GM21515 (cell line): ENCODE data around the gene HMX1.

ENCODE experiments used
- ATAC-seq: cut with Tn5 transposase; IDR thresholded peaks from one replicate; pipeline ENCODE4 v1.9.1; 2021; ENCODE audit not compliant: unreplicated experiment

HMX1 gene

DNA sequence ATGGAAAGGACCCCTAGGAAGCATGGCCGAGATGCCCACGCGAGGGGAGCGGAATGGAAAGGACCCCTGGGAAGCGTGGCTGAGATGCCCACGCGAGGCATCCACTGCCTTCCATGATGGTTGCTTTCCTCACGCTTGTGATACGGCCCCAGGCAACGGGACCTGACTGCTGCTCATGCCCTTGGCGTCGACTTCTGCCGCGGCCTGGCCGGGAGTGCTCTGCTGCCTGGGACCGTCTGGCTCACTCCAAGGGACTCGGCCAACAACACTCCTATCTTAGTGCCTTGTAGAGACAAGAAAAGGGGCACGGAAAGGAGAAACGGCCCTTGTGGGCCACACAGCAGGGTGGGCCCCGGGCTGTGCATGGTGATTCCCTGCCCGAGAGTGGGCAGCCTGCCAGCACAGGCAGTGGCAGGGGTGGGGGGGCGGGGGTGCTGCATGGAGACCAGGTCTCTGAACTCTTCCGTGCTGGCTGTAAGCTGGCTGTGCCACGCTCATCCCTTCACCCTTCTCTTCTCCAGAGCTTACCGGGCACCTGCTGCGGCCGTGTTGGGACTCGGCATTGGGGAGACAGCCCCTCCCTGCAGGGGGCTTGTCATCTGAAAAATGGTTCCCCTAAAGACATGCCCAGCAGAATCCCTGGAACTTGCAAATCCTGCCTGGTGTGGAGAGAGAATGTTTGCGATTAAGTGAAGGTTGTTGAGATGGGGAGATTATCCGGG is 38.6 kb upstream of the HMX1 start:
- no peak for ATAC-seq

- no peak for ATAC-seq
Measured at GRCh38 chr4:8909548-8909947, 37.9 kb upstream of the HMX1 start.

DNA sequence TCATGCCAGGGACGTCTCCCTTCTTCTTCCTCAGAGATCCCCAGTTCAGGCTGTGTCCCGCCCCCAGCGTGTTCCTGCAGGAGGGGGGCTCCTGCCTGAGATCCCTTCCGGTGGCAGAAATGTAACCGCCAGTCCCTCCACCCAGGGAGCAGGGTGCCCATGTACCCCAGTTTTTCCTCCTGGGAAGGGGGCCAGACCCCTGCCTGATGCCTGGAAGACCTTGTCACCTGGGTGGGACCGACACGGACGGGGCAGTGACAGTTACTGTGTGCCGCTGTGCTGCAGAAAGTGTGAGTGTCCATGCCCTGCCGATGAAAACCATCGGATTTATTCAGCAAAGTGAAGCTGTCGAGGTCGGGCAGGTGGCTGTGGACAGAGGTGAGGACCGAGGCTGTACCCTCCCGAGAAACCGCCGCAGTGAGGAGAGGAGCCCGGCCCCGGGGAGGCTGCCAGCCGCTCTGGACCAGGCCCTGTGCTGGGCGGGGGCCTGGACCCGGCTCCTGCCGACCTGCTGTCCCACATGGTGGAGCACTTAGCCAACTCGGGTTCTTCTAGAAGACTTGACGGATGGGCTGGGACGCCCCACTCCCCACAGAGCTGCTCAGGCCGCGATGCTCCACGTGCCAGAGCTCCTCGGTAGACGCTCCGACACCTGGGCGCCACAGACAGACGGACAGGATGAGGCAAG is 36.7 kb upstream of the HMX1 start:
- ATAC-seq = no peak

DNA sequence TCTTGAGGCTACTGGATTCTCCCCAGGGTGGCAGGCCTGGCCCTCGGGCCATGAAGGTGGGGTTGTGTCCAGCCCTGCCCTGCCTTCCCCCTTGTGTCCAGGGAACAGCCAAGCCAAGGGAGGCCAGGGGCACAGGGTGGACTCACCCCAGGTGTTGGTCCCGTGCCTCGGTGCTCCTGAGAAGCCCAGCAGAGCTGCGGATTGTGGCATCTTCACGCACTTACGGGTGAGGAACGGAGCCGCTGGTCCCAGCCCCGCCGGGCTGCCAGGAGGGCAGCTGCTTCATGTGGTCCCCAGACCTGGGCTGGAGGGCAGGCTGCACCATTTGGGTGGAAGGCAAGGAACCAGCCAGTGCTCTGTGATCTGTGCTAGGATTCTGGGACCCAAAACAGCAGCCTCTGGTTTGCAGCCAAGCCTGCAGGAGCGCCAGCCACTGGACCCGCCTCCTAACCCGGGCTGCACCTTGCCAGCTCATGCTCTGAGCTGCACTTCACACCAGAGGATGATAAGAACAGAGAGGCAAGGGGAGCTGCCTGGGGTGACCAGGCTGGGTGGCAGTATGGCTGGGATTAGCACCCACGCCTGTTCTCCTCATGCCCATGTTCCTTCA is 36.1 kb upstream of the HMX1 start:
- ATAC-seq = no peak

DNA sequence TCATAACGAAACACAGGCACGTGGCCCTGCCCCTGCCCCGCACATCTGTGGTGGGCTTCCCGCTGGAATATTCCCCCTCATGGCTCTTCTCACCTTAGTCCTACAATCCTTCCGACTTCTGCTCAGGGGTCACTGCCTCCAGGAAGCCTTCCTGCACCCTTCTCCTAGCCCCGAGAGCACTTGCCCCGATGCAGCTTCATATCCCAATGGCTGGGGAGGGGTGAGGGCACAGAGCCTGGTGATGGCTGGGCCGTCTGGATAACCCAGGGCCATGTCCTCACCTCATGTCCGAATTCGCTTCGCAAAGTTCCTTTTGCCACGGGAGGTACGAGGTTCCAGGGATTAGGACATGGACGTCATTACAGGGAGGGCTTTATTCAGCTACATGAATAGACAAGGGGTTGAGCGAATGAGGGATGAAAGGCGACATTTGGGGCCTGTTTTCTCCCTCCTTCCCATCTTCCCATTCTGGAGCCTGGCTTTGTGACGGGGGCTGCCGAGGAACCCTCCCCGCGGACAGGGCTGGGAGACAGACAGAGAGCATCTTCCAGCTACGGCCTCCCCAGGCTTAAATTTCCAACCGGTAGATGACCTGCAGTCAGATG is 35.5 kb upstream of the HMX1 start:
- ATAC-seq = no peak

DNA sequence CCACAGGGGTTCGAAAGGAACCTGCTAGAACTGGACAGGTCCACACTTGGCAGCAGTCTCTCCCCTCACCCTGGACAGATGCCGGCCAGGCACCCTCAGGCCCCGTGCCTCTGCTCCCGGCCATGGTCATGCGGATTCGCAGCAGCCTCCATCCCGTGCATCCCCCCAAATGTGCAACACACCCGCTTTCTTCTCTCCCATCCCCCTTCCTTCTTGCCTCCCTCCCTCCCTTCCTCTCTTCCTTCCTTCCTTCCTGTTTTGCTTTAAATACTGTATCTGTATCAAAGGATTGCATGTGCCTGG is 35.0 kb upstream of the HMX1 start:
- no peak for ATAC-seq

DNA sequence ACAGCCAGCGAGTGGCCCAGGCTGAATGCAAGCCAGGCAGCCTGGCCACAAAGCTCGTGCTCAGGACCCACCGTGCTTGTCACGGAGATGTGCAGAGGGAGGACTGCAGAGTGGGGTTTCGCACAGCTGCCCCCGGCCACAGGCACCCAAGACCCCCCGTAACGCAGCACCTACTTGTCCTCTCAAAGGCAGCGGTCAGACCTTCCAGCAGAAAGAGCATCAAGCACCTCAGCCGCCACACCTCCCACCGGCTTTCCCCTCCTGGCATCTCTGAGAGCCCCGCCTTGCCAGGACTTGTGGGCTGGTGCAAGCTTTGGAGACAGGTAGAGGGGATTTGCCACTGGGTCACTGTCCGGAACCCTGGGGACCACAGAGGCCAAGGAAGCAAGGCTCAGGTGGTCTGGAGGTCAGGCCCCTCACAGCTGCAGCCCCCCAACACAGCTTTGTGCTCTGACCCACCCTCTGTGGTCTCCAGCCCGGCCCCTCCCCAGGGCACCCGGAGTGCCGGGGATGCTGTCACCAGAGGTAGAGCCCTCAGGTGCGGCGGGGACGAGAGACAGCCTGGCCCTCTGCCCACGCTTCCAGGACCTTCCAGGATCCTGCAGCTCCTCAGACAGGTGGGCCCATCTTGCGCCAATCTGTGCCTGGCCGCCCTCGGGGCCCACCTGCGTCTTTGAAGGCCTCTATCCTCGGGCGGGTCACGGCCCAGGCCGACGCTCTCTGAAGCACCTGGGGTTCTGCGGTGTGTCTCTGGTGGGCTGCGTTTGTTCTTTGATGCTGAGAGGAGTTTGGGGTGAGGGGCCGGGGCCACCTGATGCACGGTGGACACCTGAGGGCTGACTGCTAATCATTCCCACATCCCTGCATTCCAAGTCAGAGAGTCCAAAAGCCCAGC is 34.4 kb upstream of the HMX1 start:
- no peak for ATAC-seq

DNA sequence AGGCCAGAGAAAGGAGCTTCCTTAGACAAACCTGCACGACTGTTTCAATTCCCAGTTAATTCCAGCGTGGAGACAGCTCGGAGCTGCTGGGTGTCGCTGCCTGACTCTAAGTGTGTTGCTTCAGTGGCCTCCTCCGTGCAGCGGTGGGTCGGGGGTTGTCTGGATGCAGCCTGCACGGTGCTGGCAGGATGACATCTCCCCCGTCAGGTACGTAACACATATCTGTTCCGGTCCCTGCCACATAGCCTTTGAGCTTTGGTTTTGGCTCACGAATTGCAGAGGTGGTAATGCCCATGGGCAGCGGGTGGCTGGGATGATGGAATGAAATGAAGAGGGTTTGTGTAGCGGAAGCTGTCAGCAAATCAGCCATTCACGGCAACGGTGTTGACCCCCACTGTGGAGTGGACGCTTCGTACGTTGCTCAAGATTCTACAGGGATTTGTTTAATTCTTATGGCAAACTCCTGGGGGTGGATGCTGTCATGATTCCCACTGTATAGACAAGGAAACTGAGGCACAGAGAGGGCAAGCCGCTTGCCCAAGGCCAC is 33.7 kb upstream of the HMX1 start:
- no peak for ATAC-seq

DNA sequence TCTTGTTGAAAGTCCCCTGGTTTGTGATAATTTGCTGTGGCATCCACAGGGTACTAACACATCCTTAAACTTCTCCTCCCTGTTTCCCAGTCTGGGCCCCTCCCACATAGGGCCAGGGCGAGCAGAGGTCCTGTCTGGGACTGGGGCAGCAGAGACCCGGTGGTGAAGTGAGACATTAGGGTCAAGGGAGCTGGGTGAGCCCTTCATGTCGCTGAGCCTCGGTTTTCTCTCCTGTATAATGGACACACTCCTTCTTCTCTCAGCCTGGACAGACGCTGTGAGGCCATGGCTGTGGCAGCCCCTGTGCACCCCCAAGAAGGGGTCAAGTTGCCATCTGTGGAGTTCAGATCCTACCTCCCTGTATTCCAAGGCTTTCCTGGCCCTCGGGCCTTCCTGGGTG is 33.0 kb upstream of the HMX1 start:
- ATAC-seq = no peak

GRCh38 chr4:8904041-8904501 is 32.4 kb upstream of the HMX1 start:
- ATAC-seq = no peak

DNA sequence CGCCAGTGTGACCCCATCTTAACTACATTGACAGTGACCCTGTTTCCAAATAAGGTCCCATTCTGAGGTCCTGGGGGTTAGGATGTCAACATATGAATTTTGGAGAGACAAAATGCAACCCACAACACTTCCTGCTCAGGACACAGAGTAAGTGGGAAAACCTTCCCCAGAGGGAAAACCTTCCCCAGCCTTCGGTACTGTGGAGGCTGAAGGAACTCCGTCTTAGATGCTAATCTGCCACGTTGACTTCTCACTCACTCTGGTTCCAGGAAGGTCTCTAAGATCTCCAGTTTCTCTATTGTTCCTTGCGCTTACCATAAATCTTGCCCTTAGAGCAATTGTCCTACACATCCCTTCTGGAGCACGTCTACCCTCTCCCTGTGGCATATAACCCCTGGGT is 29.7 kb upstream of the HMX1 start:
- ATAC-seq = no peak

- no peak for ATAC-seq
Measured at GRCh38 chr4:8900588-8900987, 28.9 kb upstream of the HMX1 start.

- ATAC-seq = no peak
Measured at GRCh38 chr4:8898419-8898818, 26.8 kb upstream of the HMX1 start.

DNA sequence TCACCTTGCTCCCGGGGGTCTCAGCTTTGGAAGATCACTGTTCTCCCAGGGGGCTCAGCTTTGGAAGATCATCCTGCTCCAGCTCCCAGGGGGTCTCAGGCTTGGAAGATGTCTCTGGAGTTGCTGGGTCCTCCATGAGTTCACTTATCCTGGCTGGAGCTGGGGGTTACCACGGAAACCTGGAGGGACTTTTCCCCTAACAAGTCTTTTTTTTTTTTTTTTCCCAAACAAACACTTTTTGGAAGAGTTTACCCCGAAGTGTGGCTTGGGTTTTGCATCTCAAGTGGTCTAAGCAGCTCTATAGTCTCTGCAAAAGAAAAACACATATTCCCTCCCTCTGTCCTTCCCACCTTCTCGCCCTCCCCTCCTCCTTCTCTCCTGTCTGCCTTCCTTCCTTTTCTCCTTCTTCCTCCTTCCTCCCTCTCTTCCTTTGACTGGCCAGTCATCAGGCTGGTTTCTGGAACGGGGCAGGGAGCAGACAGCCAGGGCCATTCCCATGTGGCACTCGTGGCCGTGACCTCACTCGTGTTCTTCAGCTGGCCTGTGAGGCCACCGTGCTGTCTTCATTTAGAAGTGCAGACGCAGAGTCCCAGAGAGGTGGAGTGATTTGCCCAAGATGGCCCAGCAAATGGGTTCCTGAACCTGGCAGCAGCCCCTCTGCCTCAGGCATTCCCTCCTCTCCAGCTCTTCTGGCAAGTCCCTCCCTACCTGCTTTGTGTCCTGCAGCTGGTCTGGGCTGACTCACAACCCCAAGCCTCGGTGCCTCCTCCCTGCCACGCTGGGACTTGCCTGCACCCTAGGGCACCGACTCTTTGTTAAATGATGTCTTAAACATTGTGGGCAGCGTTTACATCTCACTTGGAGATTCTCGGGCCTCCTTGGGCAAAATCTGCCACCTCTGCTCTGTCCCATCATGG is 25.9 kb upstream of the HMX1 start:
- no peak for ATAC-seq

DNA sequence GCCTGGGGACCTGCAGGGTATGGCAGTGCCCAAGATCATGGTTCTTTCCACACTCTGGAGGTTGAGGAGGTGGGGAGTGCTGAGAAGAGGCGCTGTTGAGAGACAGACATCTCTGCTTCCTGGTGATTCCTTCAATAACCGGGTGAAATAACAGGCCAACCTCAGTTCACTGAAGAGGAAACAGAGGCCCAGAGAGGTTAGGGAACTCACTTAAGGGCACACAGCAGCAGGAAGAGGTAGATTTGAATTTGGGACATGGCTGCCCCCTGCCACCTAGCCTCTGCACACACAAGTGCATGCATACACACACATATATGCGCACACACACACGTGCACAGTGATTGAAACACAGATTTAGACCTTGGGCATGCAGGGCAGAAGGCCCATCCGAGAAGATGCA is 24.9 kb upstream of the HMX1 start:
- no peak for ATAC-seq

GRCh38 chr4:8896071-8896470 is 24.4 kb upstream of the HMX1 start:
- ATAC-seq = no peak

DNA sequence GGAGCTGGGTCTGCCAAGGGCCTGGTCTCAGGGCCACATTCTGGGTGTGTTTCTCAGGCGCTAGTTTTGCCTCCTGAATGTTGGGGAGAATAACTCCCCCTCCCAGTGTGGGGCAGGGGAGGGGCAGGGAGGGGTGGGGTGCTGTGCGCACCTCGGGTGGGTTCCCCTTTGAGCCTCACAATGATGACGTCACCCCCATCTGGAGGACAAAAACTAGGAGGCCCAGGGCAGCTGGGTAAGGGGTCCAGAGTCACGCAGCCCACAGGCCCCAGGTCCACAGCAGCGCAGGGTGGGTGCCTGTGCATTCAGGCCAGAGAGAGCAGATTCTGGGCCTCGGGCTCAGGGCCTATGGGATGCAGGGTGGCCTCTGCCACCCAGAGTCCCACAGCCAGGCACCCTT is 23.7 kb upstream of the HMX1 start:
- no peak for ATAC-seq

GRCh38 chr4:8894424-8894816 is 22.8 kb upstream of the HMX1 start:
- ATAC-seq = no peak

DNA sequence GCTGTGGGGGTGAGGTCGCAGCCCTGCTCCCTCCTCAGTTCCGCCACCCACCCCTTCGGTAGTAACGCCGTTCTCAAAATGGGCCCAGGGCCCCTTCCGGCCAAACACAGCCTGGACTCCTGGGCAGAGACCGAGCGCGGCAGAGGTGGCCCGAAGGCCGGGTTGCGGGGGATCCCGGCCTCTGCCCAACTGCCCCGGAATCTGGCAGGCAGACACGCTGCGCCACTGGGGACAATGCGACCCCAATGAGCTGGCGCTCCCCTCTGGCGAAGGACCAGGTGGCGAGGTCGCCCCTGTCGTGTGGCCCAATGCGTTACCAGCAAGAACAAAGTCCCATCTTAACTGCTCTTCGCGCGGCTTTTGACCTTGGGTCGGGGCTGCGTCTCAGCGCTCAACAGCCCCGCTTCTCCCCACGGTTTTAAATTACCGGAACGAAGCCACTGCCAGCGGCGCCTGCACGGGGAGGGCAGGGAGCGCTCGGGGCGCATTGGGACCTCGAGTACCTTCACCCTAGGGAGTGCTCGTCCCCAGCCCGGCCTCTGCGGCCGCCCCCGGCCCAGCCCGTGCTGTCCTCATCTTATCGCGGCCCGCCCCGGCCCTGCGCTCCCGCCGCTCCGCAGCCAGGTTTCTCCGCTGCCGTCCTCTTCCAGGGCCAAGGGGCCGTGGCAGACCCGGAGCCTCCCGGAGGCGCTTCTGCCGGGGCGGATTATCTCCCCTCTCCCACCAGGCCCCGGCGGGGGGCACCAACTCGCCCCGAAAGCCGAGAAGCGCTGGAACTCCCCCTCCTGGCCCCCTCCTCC is 22.2 kb upstream of the HMX1 start:
- no peak for ATAC-seq
